Effector CD8-positive, alpha-beta T cell (primary cell): ENCODE measurements around the gene LZTS2.
A peak's percentile ranks its signal among the peaks of the same experiment; 100 is the strongest.

ENCODE experiments used
- DNase-seq: peaks from one replicate; lab custom pipeline; 2025; lab: John Stamatoyannopoulos, UW

LZTS2 gene

GRCh38 chr10:100978901-100979195, 20.8 kb upstream of the LZTS2 start:
- DNase-seq, result no peak

- DNase-seq, result no peak
These were observed 19.8 kb upstream of the LZTS2 start for GRCh38 chr10:100979791-100980272.

- DNase-seq, result no peak
These were observed 19.3 kb upstream of the LZTS2 start for GRCh38 chr10:100980311-100980710.

DNA sequence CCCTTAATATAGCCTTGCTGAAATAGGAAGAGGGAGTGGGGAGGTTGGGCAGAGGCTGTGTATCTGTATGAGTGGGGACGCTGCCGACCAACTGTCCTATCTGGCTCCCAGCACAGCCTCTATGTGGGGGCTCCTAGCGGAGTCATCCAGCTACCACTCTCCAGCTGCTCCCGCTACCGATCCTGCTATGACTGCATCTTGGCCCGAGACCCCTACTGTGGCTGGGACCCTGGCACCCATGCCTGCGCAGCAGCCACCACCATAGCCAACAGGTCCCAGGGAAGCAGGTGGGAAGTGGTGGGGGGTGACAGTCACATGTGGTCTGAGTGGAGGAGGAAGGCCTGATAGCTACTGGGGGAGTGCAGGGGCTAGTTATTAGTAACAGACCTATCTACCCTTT, 18.9 kb upstream of the LZTS2 start:
- no peak for DNase-seq

DNA sequence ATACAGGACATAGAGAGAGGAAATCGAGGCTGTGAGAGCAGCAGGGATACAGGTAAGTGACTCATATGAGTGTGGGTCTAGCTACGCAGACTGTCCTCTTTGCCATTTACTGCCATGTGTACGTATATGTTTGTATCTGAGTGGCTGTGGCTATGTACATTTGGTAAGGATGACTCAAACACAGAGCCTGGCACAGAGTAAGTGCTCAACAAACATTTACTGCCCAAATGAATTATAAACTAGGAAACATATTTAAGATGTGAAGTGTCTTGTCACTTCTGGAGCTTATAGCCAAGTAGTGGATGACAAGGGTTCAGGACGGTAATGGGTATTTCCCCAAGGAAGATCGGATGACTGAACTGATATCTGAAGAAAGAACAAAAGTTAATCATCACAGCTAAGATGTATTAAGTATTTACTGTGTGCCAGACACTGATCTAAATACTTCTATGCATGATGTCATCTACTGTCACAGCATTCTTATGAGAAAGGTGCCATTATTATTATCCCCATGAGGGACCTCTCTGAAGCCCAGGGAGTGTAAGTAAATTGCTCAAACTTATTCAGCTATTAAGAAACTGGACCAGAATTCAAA, 18.3 kb upstream of the LZTS2 start:
- no peak for DNase-seq

- no peak for DNase-seq
These were observed 16.4 kb upstream of the LZTS2 start for GRCh38 chr10:100982916-100983830.

DNA sequence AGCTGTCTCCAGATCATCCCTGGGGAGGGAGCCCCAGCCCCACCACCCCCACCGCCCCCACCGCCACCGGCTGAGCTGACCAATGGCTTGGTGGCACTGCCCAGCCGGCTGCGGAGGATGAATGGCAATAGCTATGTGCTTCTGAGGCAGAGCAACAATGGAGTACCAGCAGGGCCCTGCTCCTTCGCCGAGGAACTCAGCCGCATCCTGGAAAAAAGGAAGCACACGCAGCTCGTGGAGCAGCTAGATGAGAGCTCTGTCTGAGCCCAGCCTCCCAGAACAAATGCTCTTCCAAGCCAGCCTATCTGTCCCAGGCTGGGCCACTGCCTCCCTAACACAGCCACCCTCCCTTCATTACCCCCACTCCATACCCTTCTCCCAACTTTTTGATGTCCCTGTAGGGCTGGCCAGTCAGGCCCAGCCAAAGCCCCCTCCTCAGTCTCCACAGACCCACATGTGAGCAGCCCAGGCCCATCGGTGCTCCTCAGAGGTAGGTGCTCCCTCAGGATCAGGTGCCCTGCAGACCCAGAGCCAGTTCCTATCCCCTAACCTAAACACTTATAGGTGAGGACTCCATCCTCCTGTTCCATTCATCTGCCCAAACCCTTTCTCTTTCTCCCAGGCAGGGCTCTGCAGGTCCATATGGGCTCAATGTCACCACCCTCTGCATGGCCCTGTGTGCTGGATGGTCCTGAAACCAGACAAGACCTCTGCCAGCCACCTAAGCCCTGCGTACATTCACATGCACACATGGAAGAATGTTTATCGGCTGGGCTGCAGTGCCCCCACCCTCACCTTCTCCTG, 15.5 kb upstream of the LZTS2 start:
- DNase-seq, result no peak

- DNase-seq, result no peak
These were observed 14.9 kb upstream of the LZTS2 start for GRCh38 chr10:100984672-100985177.

DNA sequence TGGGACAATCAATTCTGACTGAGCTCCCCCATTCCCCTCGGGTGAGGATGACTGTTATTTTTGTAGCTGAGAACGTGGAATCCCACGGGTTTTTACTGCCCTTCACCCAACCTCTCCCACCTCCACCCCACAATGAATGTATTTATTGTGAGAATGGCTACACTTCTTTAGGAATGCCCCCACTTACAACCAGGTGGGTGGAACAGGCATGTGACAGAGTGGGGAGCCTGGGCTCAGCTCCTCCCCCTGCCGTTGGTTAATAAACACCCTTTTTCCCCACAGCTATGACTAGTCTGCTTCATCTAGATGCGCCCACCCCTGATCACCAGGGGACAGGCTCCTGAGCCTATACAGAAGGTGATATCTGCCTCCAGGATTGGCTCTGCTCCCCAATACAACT, 14.3 kb upstream of the LZTS2 start:
- DNase-seq, result no peak

- no peak for DNase-seq
These were observed 13.0 kb upstream of the LZTS2 start for GRCh38 chr10:100986623-100986951.

DNA sequence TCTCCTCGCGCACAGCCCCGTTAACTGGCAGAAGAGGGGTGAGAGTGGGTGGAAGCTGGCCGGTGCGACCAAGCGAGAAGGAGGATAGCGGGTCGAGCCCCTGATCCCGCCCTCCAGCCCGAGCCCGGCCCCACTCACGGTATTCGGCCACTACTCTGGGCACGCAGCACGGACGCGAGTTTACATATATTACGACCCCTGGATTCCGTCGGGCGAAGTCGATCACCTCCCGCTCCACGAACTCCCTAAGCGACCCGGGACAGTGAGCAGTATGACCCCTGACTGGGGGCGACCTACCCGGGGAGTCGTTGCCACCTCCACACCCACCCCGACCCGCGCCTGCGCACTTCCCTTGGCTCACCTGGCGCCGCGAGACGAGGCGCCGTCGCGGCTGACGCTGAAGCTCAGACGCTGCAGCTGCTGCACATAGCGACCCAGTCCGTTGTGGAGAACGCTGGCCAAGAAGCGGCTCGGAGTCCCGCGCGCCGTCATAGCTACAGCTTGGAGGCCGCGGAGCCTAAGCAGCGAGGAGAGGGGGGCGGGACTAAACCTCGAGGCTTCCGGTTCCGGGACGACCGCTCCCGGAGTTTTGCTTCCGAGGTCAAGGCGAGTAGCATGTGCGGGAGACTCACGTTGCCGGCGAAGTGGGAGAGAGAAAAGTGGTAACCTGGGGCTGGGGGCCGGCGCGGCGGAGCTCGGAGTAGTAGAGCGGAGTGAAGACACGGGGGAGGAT, 12.5 kb upstream of the LZTS2 start, which contains the start of the genes MRPL43 and TWNK:
Gene MRPL43, minus strand, starts transcription at position 546 of the 733 bp plus-strand sequence. Its CDS starts 54 bp downstream, at position 492.
Gene TWNK, plus strand, starts transcription at position 592 of the 733 bp plus-strand sequence. CDS start 668 bp downstream, outside the sequence.
- peak; percentile 74 for DNase-seq

DNA sequence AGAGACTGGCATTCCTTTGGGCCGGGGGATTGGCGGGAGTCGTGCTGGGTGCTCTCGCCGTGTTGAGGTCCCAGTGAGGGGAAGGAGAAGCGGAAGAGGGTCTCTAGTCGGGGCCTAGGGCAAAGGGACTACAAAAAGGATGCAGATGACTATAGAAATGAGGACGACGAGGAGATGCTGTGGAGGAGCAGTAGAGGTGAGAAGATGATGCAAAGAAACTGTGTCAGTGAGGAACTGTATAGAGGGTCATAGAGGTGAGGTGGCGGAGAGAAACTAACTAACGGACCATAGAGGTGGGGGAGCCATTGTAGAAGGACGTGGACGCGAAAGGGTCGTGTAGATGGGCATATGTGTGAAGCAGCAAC, 11.9 kb upstream of the LZTS2 start:
- DNase-seq, result no peak

DNA sequence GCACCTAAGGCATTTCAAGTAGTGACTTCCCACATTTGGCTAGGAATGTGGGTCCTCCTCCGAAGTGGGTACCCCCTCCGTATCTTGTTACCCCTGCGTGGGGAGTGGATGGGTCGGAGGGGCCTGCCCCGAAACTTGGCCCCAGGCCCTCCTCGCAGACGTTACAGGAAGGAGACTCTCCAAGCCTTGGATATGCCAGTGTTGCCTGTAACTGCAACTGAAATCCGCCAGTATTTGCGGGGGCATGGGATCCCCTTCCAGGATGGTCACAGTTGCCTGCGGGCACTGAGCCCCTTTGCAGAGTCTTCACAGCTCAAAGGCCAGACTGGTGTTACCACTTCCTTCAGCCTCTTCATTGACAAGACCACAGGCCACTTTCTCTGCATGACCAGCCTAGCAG, 11.4 kb upstream of the LZTS2 start:
- DNase-seq, result no peak

GRCh38 chr10:100989088-100989487, 10.5 kb upstream of the LZTS2 start:
- no peak for DNase-seq

- DNase-seq, result no peak
These were observed 5.5 kb upstream of the LZTS2 start for GRCh38 chr10:100993986-100994708.

DNA sequence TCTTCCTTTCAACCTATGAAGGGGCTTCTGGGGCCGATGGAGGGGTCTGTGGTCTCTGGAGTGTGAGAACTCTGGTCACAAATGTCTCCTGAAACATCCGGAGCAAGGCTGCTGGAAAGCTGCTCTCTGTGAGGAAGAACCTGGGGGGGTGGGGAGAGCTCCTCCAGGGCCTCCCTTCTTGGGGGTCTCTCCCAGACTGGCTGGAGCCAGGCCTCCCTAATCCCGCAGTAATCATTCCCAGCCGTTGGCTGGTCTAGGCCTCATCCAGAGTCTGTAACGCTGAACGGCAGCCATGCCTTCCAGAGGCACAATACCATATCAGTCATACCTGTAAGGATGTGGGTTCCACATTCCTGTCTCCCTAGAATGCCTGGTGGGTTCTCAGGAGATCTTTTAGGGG, 4.4 kb upstream of the LZTS2 start:
- no peak for DNase-seq

DNA sequence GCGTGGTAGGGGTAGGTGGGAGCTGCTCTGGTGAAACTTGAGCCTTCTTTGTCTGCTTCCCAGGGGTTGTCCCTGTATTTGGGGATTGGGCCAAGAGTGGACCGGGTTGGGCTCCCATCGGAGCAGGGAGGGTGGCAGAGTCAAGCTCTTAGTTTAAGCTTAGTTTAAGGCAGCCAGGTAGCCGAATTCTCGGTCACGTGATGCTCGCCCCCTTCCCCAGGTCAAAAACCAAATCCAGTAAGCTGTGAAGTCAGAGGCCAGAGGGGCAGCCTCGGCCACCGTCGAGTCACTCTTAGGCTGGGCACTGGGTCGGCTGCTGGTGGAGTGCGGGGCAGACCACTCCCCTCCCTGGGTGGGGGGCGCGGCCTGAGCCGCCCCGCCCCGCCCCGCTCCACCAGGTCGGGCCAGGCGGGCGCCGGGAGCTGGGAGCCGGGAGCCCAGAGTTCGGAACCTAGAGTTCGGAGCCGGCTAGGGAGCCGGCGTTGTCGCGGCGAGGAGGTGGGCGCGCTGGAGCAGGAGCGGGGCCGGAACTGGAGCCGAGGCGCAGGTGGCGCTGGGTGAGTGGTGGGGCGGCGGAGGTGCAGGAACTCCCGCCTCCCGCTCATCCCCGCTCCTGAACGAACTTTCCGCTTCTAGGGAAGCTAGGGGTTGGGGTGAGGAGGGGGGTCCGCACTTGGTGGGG, 2.8 kb upstream of the LZTS2 start:
- peak; percentile 33 for DNase-seq

DNA sequence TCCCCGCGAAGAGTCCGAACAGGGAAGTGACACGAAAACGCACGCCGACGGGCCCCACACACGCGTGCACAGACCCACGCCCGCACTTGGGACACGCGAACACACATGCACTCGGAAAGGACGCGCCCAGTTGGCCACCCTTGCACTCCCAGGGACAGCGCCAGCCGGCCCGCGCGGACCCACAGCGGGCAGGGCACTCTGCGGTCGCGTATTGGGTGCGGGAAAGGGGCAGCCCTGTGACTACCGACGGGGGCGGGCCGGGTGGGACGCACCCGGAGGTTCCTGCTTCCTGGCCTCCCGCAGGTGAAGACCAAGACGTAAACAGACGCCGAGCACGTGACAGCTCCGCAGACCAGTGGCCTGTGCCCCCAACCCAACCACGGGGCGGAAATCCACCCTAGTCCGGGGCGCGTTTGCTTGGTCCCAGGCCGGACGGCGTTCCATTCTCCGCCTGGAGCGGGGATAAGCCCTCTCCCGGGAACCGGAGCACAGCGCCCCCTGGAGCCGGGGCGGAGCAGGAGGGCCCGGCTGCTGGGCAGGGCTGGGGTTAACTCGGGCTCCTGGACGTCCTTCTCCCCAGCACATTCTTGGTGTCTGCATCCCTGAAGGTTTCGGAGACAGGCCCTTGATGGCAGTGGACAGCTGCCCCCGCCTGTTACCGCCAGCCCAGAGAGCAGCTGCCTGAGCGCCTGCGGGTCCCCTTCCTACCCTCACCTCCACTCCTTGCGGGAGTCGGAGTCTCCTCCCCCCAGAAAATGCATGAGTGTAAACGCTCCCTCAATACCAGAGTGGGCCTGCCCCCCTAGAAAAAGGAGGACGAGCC, 2.0 kb upstream of the LZTS2 start:
- DNase-seq, result peak; percentile 61

DNA sequence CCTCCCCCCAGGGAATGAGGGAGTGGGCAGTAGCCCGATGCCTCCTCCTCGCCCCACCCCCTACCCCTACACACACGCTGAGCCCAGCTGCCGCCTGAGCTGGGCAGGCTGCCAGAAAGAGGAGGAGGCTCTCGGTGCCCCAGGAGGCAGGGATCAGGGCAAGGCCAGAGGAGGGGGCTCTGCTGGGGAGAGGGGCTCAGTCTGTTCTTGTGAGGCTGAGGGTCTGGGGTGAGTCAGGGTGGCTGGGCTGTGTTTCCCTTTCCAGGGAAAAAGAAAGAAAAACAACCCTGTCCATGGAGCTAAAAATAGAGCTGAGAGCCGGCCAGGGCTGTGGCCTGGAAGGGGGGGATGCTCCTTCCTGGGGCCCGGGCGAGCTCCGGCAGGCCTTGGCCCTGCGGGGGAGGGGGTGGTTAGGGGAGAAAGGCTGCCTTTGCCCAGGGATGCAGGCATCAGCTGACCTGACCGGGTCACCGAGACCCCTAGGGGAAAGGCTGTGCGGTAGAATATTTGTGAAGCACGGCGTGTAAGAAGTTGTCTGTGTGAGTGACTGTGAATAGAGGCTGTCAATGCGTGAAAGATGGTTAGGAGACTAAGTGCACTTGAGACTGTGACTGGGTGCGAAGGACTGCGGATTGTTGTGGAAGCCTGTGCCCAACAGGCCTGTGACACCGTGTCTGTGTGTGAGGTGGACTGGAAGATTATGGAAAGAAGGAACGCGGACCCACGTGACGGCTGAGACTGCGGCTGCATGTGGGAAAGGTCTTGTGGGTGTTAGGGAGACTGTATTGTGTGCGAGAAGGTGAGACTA, 1.2 kb upstream of the LZTS2 start:
- DNase-seq, result peak; percentile 58
